ENCODE results near the gene CBARP. TPM values are rescaled to one million over a fixed set of nuclear protein-coding genes. Genes with fewer than 3 reads are reported as not detected.

The CBARP gene
- polyA plus RNA-seq, 1 donor from 2014 or later: 18.2 TPM

GRCh38 chr19:1218751-1219567, 18.8 kb downstream of the CBARP start:
- no peak overlapping the region for H2AFZ ChIP-seq (ENCODE audit: low read depth, low read length)
- no peak for TF ChIP-seq MXI1 (conservative IDR thresholded peaks at IDR 0.05; ENCODE audit: poor library complexity, severe bottlenecking)
- no peak for TF ChIP-seq SMC3 (conservative IDR thresholded peaks at IDR 0.05; ENCODE audit: poor library complexity)
- TF ChIP-seq EP300 (conservative IDR thresholded peaks at IDR 0.05; ENCODE audit: poor library complexity, severe bottlenecking): no peak
- TF ChIP-seq, protein P1, sequence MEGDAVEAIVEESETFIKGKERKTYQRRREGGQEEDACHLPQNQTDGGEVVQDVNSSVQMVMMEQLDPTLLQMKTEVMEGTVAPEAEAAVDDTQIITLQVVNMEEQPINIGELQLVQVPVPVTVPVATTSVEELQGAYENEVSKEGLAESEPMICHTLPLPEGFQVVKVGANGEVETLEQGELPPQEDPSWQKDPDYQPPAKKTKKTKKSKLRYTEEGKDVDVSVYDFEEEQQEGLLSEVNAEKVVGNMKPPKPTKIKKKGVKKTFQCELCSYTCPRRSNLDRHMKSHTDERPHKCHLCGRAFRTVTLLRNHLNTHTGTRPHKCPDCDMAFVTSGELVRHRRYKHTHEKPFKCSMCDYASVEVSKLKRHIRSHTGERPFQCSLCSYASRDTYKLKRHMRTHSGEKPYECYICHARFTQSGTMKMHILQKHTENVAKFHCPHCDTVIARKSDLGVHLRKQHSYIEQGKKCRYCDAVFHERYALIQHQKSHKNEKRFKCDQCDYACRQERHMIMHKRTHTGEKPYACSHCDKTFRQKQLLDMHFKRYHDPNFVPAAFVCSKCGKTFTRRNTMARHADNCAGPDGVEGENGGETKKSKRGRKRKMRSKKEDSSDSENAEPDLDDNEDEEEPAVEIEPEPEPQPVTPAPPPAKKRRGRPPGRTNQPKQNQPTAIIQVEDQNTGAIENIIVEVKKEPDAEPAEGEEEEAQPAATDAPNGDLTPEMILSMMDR (IDR thresholded peaks at IDR 0.05; ENCODE audit: poor library complexity, severe bottlenecking): no peak
- no peak for TF ChIP-seq RAD21 (conservative IDR thresholded peaks at IDR 0.05)
- TF ChIP-seq TAF1 (IDR thresholded peaks at IDR 0.05; ENCODE audit: low read depth): no peak
- TF ChIP-seq POLR2AphosphoS5 (IDR thresholded peaks at IDR 0.05): no peak
- H3K4me3 ChIP-seq (ENCODE audit: low read length): no peak overlapping the region
- no peak overlapping the region for H3K4me2 ChIP-seq (ENCODE audit: low read length)
- no peaks in the 10 kb centered on the region for H3K36me3 ChIP-seq (ENCODE audit: insufficient read depth, low read length)
- H3K9ac ChIP-seq (ENCODE audit: low read length): no peak overlapping the region
- H4K20me1 ChIP-seq (ENCODE audit: insufficient read depth): no peaks in the 10 kb centered on the region
- H3K27ac ChIP-seq (ENCODE audit: low read length): no peak overlapping the region
- H3K9me3 ChIP-seq (ENCODE audit: low read length): no peaks in the 10 kb centered on the region
- no peaks in the 10 kb centered on the region for H3K9me2 ChIP-seq (ENCODE audit: insufficient read depth, low read length)
- H3F3A ChIP-seq (ENCODE audit: insufficient read depth, low read length, poor library complexity, severe bottlenecking): no peaks in the 10 kb centered on the region
- H3K79me2 ChIP-seq (replicated peaks; ENCODE audit: insufficient read depth, low read length): peaks cover 9% of the 10 kb centered on the region
- no peaks in the 10 kb centered on the region for H3K27me3 ChIP-seq (ENCODE audit: insufficient read depth, low read depth, low read length)

DNA sequence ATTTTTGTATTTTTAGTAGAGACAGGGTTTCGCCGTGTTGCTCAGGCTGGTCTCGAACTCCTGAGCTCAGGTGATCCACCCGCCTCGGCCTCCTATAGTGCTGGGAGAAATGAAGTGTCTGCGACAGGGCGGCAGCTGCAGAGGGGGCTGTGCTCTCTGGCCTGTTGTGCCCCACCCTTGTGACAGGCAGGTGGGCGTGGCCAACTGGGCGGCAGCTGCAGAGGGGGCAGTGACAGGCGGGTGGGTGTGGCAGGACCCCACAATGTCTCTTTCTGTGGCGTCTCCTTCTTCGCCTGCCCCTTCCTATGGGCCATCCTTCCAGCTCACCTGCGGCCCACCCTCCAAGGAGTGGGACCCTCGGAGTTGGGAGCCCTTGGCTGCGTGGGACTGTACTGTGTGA, 20.4 kb downstream of the CBARP start:
- TF ChIP-seq RAD21 (conservative IDR thresholded peaks at IDR 0.05) (no peak), TAF1 (IDR thresholded peaks at IDR 0.05; ENCODE audit: low read depth) (no peak), REST (IDR thresholded peaks at IDR 0.05; ENCODE audit: borderline replicate concordance) (no peak), POLR2AphosphoS5 (IDR thresholded peaks at IDR 0.05) (no peak), EP300 (conservative IDR thresholded peaks at IDR 0.05; ENCODE audit: poor library complexity, severe bottlenecking) (no peak), SMC3 (conservative IDR thresholded peaks at IDR 0.05; ENCODE audit: poor library complexity) (no peak), MXI1 (conservative IDR thresholded peaks at IDR 0.05; ENCODE audit: poor library complexity, severe bottlenecking) (no peak), EZH2 (IDR thresholded peaks at IDR 0.05; ENCODE audit: borderline replicate concordance, insufficient read depth, low read length, poor library complexity, severe bottlenecking) (no peak)
- TF ChIP-seq, protein P1 (IDR thresholded peaks at IDR 0.05; ENCODE audit: poor library complexity, severe bottlenecking): no peak
- H3K4me3 ChIP-seq (ENCODE audit: low read length): no peak overlapping the region
- no peak overlapping the region for H2AFZ ChIP-seq (ENCODE audit: low read depth, low read length)
- H3K9me2 ChIP-seq (ENCODE audit: insufficient read depth, low read length): no peaks in the 10 kb centered on the region
- H3K27me3 ChIP-seq (ENCODE audit: insufficient read depth, low read depth, low read length): no peaks in the 10 kb centered on the region
- no peaks in the 10 kb centered on the region for H3F3A ChIP-seq (ENCODE audit: insufficient read depth, low read length, poor library complexity, severe bottlenecking)
- H4K20me1 ChIP-seq (ENCODE audit: insufficient read depth): no peaks in the 10 kb centered on the region
- peaks cover 9% of the 10 kb centered on the region for H3K79me2 ChIP-seq (replicated peaks; ENCODE audit: insufficient read depth, low read length)
- H3K9me3 ChIP-seq (ENCODE audit: low read length): no peaks in the 10 kb centered on the region
- H3K9ac ChIP-seq (ENCODE audit: low read length): no peak overlapping the region
- no peak overlapping the region for H3K4me2 ChIP-seq (ENCODE audit: low read length)
- H3K27ac ChIP-seq (ENCODE audit: low read length): no peak overlapping the region
- H3K36me3 ChIP-seq (ENCODE audit: insufficient read depth, low read length): no peaks in the 10 kb centered on the region
